DLD1 (cell line): ENCODE measurements around the gene CTNND2.
"Not testable (repeated sequence)": the region's sequence is repeated elsewhere in the genome, so short reads cannot be mapped to it uniquely, and the experiment has no call there.

ENCODE experiments used
- in situ Hi-C: cut with HindIII; loops from 2 replicates; pipeline ENCODE4 v1.10.0; 2017; ENCODE audit warnings: low sequenced_read_pairs

The CTNND2 gene

GRCh38 chr5:11681796-11682195 is 222.4 kb downstream of the CTNND2 start:
- in situ Hi-C loops = no loop called here

DNA sequence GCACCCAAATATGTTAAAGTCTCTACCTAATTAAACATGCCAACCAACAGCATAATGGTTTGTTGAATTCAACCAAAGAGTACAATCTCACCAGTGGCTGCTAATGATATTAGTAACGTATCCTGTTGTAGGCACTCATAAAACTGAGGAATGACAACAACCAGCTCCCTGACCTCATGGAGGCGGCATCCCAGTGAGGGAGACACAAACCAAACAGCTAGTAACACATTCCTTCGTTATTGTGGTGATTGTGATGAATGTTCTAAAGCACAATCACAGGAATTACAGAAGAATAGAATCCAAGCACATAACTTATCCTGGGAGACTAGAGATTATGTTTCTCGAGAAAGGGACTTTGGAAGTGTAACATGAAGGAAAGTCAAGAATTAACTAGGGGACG is 224.6 kb downstream of the CTNND2 start:
- in situ Hi-C loops = no loop called here

DNA sequence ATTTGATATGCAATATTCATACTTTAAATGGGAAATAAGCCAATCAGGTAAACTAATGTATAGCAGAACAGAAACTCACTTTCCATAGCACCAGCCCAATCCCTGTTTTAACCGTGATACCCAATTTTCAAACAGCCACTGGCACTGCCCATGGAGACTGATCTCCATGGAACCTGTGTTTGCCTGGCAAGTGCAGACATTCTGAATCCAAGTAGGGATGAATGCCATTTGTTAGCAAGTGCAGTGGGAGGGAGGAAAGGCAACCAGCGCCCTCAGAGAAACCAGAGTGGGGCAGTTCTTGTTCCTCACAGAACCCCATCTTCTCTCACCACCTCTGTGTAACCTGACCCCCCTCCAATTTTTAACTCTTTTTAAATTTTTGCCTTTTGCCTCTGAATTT is 229.1 kb downstream of the CTNND2 start:
- in situ Hi-C loops = no loop called here

- in situ Hi-C loops = no loop called here
Measured at GRCh38 chr5:11672385-11673085, 231.7 kb downstream of the CTNND2 start.

DNA sequence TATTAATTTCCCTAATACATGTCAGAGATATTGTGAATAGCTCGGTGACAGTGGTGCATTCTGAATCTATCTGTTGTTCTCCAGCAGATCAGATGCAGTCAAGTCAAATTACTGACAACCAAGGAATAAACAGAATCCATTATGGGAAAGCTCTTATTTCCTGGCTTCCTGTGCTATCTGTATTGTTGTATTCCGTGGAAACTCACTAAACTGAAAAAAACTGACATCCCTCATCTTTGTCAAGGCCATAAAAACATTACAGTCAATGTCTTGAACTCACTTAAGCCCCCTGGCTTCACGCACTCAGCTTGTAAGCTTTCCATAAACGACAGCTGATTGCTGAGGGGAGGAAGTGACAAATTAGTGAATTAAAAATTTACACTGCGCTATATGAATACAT is 245.9 kb downstream of the CTNND2 start:
- in situ Hi-C loops = no loop called here

GRCh38 chr5:11656916-11657315 is 247.3 kb downstream of the CTNND2 start:
- in situ Hi-C loops = no loop called here

GRCh38 chr5:11655681-11656080 is 248.6 kb downstream of the CTNND2 start:
- in situ Hi-C loops = no loop called here

- in situ Hi-C loops = no loop called here
Measured at GRCh38 chr5:11650936-11651335, 253.3 kb downstream of the CTNND2 start.

DNA sequence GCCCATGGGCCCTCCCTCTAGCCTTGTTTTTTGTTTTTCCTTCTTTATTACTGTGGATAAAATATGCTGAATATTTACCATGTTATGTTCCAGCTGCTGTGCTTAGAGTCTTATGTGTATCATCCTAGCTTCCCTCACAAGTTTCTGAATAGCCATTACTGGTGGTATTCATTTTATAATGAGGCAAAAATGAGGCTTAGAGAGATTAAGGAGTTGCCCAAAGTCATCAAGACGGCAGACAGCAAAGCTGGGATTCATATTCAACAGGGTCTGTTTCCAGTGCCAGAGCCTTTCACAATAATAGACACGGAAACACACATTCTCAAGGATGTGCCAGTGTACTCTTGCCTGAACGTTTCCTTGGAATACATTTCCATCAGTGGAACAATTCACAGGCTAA is 258.1 kb downstream of the CTNND2 start:
- in situ Hi-C loops = no loop called here

GRCh38 chr5:11642438-11642837 is 261.8 kb downstream of the CTNND2 start:
- in situ Hi-C loops = no loop called here

DNA sequence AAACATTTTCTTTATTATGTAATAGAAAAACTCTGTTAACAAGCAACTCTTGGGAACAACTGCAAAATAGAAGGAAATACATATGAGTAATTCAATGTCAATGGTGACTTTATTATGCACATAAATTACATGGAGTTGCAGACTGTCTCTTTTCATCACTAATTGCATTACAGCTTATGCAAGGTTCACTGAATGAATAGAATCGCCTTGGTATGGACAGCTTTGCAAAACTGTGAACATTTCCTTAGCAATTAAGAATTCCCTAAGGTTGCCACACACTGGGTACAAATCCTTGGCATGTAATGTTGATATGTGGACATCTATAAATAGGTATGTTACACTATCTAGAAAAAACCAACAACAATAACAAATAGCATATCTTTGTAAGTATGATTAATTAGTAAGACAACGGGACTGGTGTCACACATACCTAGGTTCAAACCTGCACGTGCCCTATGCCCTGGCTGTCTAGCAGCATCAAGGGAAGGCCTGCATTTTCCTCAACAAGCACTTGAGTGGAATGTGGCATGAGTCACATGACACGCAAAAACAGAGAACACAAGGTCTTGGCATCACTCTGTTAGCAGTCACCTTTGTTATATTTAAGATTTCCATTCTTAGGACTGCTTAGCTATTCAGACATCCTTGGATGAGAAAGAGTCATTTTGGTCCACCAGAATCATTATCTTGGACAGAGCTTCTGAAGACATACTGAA is 263.9 kb downstream of the CTNND2 start:
- in situ Hi-C loops = no loop called here

DNA sequence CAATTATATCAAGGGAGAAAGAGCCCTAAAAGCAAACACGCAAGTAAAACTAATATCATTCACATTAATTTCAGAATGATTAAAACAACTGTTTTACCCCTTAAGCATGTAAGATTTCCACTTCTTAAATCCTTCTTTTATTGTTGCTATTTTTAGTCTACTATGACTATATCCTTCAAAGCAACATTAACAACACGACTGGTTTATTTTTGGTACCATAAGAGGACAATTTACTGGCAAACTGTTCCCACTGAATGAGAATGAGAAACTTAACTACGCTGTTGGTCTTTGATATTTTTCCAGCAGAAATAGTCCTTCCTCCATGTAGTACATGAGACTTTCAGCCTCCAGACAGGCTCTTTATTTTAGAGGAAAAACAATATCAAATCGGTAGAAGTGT is 281.5 kb downstream of the CTNND2 start:
- in situ Hi-C loops = no loop called here

- in situ Hi-C loops = no loop called here
Measured at GRCh38 chr5:11620172-11620571, 284.1 kb downstream of the CTNND2 start.

- in situ Hi-C loops = no loop called here
Measured at GRCh38 chr5:11619339-11620024, 284.8 kb downstream of the CTNND2 start.

- in situ Hi-C loops = no loop called here
Measured at GRCh38 chr5:11617080-11617479, 287.2 kb downstream of the CTNND2 start.

GRCh38 chr5:11616624-11617023 is 287.6 kb downstream of the CTNND2 start:
- in situ Hi-C loops = not testable (repeated sequence)

DNA sequence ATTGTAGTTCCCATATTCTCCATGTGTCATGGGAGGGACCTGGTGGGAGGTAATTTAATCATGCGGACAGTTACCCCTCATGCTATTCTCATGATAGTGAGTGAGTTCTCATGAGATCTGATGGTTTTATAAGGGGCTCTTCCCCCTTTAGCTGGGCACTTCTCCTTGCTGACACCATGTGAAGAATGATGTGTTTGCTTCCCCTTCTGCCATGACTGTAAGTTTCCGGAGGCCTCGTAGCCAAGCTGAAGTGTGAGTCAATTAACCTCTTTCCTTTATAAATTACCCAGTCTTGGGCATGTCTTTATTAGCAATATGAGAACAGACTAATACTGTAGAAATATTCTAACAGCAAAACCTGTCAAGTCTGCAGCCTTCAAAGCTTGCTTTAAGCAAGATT is 293.2 kb downstream of the CTNND2 start:
- in situ Hi-C loops = no loop called here

DNA sequence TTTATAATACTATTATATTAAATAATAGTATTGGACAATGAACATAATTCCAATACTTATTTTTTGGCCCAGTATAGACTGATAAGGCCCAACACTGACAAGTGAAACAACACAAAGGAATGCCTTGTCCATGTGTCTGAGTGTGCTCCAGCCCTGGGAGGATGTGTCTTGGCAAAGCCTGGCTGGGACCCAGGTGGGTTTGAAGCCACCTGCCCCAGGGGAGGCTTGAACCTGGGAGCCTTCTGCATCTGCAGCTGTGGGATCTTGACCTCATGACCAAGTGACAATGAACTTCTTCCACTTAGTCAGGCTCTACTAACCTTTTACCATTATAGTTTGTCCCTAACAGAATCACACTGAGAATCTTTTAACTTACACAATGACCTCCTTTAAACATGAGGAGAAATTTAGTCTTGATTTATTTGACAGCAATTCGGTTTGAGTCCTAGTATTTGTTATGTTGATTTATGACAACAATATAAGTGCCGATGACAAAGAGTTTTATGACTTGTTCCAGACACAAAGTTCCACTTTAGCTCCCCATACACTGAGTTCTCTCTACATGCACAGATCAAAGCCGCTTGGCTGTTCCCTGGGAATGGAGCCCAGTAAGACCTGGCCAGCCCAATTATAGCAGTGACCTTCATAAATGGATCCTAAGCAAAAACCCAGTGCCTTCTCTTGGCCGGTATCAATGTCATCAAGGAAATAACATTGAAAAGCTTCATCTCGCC is 294.5 kb downstream of the CTNND2 start:
- in situ Hi-C loops = no loop called here

- in situ Hi-C loops = no loop called here
Measured at GRCh38 chr5:11608530-11608929, 295.7 kb downstream of the CTNND2 start.

DNA sequence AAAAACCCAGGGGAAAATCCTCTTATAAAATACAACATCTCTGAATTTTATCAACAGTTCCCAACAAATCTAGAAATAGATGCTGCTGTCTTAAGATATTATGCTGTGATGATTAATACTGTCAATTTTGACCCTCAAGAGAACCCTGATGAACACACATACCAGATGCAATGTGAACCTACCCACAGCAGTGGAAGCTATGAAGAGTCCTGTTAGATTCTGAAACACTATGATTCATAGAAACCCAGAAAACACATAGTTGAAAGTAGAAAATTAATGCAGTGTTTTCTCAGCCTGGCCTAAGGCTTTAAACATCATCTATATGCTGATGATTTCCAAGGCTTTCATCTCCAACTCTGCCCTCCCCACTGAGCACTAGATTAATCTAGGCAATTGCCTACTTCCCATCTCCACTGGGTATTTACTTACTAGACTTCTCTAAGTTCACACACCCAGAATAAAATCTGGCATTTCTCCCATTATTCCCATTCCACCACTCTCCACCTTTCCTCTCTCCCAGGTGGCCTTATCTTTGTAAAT is 296.2 kb downstream of the CTNND2 start:
- in situ Hi-C loops = no loop called here

GRCh38 chr5:11602298-11602697 is 301.9 kb downstream of the CTNND2 start:
- in situ Hi-C loops = no loop called here
